GM12872 (cell line): ENCODE measurements around the gene MRGPRD.

Experiments used
- TF ChIP-seq, protein P1 (sequence below): IDR thresholded peaks from 3 replicates; pipeline ENCODE4 v1.5.1; 2011; ENCODE audit warnings: low read depth, mild to moderate bottlenecking, low read length, moderate library complexity; ENCODE audit not compliant: insufficient read depth

The MRGPRD gene

GRCh38 chr11:68932358-68932757 is 48.4 kb downstream of the MRGPRD start:
- TF ChIP-seq, protein P1, sequence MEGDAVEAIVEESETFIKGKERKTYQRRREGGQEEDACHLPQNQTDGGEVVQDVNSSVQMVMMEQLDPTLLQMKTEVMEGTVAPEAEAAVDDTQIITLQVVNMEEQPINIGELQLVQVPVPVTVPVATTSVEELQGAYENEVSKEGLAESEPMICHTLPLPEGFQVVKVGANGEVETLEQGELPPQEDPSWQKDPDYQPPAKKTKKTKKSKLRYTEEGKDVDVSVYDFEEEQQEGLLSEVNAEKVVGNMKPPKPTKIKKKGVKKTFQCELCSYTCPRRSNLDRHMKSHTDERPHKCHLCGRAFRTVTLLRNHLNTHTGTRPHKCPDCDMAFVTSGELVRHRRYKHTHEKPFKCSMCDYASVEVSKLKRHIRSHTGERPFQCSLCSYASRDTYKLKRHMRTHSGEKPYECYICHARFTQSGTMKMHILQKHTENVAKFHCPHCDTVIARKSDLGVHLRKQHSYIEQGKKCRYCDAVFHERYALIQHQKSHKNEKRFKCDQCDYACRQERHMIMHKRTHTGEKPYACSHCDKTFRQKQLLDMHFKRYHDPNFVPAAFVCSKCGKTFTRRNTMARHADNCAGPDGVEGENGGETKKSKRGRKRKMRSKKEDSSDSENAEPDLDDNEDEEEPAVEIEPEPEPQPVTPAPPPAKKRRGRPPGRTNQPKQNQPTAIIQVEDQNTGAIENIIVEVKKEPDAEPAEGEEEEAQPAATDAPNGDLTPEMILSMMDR = no peak

DNA sequence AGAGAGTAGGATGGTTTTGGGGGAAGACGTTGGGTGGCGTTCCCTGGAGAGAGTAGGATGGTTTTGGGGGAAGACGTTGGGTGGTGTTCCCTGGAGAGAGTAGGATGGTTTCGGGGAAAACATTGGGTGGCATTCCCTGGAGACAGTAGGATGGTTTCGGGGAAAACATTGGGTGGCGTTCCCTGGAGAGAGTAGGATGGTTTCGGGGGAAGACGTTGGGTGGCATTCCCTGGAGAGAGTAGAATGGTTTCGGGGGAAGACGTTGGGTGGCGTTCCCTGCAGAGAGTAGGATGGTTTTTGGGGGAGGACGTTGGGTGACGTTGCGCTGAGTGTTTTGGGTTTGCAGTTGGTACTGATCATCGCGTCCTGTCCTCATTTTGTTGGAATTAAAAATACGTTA is 48.9 kb downstream of the MRGPRD start:
- TF ChIP-seq, protein P1 = no peak

- TF ChIP-seq, protein P1 = no peak
These were observed 49.6 kb downstream of the MRGPRD start for GRCh38 chr11:68930991-68931855.
